Measurements from ENCODE around the gene HACL1.

The HACL1 gene

DNA sequence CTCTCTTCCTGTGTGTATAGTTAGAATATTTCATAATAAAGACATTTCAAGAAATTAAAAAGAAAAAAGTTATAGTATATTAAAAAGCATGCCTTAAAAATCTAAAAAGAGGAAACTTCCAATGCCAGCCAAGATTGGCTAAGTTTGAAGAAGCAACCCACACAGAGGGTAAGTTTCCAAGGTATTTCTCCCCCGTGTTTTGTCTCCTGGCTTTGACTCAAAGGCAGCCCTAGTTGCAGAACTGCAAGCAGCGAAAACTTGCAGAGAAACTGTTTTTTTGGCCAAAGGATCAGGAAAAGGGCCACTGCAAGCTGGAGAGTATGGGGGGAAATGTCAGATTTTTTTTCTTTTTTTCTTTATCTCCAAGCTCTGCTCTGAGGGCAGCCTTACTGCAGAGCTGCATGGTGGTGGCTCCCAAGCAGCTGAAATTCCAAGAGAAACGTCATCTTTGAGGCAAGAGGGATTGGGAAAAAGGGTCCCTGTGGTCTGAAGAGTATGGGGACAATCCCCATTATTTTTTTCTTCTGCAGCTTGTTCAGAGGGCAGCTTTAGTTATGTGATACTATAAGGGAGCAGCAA is 23.0 kb downstream of the HACL1 start:
- H3K27me3 ChIP-seq (ENCODE audit: insufficient read depth, low read length) = no peaks in the 10 kb centered on the region
- H3K9me3 ChIP-seq (ENCODE audit: insufficient read depth, low read depth, low read length) = no peaks in the 10 kb centered on the region
- no peak overlapping the region for H3K4me3 ChIP-seq (ENCODE audit: low read length)
- H3K9ac ChIP-seq (ENCODE audit: low read depth, low read length) = no peak overlapping the region
- 94% methylated on average over 3 of the region's 3 CpGs for WGBS
- H3K27ac ChIP-seq (ENCODE audit: low read depth, low read length) = no peak overlapping the region
- no peaks in the 10 kb centered on the region for H3K4me1 ChIP-seq (ENCODE audit: insufficient read depth, low read length)
- peaks cover 74% of the 10 kb centered on the region for H3K36me3 ChIP-seq (ENCODE audit: insufficient read depth, low read length)

DNA sequence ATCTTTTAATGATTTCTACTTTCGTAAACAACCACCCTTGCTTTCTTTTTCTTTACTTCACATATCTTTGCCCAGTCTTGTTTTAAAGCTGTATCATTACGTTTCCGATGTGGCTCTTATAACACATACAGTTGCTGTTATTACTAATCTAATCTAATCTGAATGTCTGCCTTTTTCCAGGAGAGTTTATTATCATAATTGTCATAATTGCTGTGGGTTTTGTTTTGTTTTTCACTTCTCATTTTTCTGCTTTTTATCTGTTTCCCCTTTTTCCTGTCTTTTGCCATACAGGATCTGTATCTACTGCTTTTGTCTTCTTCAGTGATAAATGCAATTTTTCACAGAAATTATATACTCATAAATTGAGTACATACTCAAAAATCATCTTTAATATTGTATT is 24.9 kb downstream of the HACL1 start:
- Histone ChIP-seq H3K27ac (ENCODE audit: low read depth, low read length) (no peak overlapping the region), H3K36me3 (ENCODE audit: insufficient read depth, low read length) (peaks cover 70% of the 10 kb centered on the region), H3K4me3 (ENCODE audit: low read length) (no peak overlapping the region), H3K9ac (ENCODE audit: low read depth, low read length) (no peak overlapping the region), H3K4me1 (ENCODE audit: insufficient read depth, low read length) (no peaks in the 10 kb centered on the region), H3K27me3 (ENCODE audit: insufficient read depth, low read length) (no peaks in the 10 kb centered on the region), H3K9me3 (ENCODE audit: insufficient read depth, low read depth, low read length) (no peaks in the 10 kb centered on the region)
- WGBS = 98% methylated on average over 3 of the region's 3 CpGs

- peaks cover 75% of the 10 kb centered on the region for H3K36me3 ChIP-seq (ENCODE audit: insufficient read depth, low read length)
- 95% methylated on average over 5 of the region's 5 CpGs for WGBS
- no peaks in the 10 kb centered on the region for H3K4me1 ChIP-seq (ENCODE audit: insufficient read depth, low read length)
- no peaks in the 10 kb centered on the region for H3K27me3 ChIP-seq (ENCODE audit: insufficient read depth, low read length)
- H3K9me3 ChIP-seq (ENCODE audit: insufficient read depth, low read depth, low read length) = no peaks in the 10 kb centered on the region
- no peak overlapping the region for H3K9ac ChIP-seq (ENCODE audit: low read depth, low read length)
- no peak overlapping the region for H3K4me3 ChIP-seq (ENCODE audit: low read length)
- no peak overlapping the region for H3K27ac ChIP-seq (ENCODE audit: low read depth, low read length)
Observed at GRCh38 chr3:15575446-15575845, 25.9 kb downstream of the HACL1 start.

DNA sequence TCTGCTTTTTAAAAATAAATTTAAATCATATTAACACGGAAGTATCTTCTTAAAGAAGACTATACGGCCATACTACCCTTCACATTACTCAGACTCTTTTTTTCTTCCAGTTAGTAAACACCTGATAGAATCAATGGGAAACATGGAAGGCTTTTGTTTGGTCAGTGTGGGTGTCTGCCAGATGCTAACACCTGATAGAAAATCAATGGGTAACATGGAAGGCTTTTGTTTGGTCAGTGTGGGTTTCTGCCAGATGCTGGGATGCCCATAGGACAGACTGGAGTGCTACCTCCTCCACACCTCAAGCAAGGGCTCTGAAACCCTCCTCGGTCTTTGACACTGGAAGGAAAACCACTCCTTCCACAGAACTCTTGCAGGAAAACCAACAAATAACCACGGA is 29.2 kb downstream of the HACL1 start:
- H3K9me3 ChIP-seq (ENCODE audit: insufficient read depth, low read depth, low read length) = no peaks in the 10 kb centered on the region

GRCh38 chr3:15563190-15563589 is 38.2 kb downstream of the HACL1 start:
- H3K4me3 ChIP-seq (ENCODE audit: low read length) = no peak overlapping the region
- no peaks in the 10 kb centered on the region for H3K27me3 ChIP-seq (ENCODE audit: insufficient read depth, low read length)
- no peaks in the 10 kb centered on the region for H3K4me1 ChIP-seq (ENCODE audit: insufficient read depth, low read length)
- H3K9ac ChIP-seq (ENCODE audit: low read depth, low read length) = no peak overlapping the region
- no peak overlapping the region for H3K27ac ChIP-seq (ENCODE audit: low read depth, low read length)
- peaks cover 83% of the 10 kb centered on the region for H3K36me3 ChIP-seq (ENCODE audit: insufficient read depth, low read length)
- no peaks in the 10 kb centered on the region for H3K9me3 ChIP-seq (ENCODE audit: insufficient read depth, low read depth, low read length)
- 100% methylated on average over 1 of the region's 1 CpG for WGBS

More for the DNA sequence above, 29.2 kb downstream of the HACL1 start:
- Histone ChIP-seq H3K4me1 (ENCODE audit: insufficient read depth, low read length) (no peaks in the 10 kb centered on the region), H3K27ac (ENCODE audit: low read depth, low read length) (no peak overlapping the region), H3K9ac (ENCODE audit: low read depth, low read length) (no peak overlapping the region), H3K4me3 (ENCODE audit: low read length) (no peak overlapping the region), H3K36me3 (ENCODE audit: insufficient read depth, low read length) (peaks cover 76% of the 10 kb centered on the region), H3K27me3 (ENCODE audit: insufficient read depth, low read length) (no peaks in the 10 kb centered on the region)
- WGBS = 81% methylated on average over 2 of the region's 4 CpGs

DNA sequence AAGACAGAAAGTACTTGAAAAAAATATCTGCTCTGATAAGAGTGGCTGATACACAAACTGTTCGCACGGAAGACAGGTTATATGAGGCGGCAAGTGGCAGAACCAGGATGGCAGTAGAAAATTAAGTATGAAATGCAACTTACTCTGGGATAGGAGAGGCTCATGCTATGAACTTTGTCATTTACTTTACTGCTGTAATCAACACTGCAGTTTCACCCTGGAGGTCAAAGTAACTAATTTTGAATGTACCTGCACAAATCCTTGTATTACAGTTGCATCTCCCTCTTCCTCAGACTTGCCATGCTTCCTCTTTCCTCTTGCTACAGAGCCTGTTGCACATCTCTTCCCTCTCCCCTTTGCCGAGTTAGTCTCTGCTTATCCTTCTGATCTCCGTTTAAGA is 38.8 kb downstream of the HACL1 start:
- peaks cover 77% of the 10 kb centered on the region for H3K36me3 ChIP-seq (ENCODE audit: insufficient read depth, low read length)

DNA sequence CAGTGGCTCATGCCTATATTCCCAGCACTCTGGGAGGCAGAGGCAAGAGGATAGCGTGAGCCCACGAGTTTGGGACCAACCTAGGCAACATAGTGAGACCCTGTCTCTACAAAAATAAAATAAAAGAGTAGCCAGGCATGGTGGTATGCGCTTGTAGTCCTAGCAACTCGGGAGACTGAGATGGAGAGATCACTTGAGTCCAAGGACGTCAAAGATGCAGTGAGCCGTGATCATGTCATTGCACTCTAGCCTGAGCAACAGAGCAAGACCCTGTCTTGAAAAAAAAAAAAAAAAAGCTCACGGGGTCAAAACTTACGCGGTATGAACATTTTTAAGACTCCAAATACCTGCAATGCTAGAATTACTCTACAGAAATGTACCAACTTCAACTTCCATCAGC is 42.8 kb downstream of the HACL1 start:
- no peaks in the 10 kb centered on the region for H3K9me3 ChIP-seq (ENCODE audit: insufficient read depth, low read depth, low read length)
- H3K4me1 ChIP-seq (ENCODE audit: insufficient read depth, low read length) = no peaks in the 10 kb centered on the region
- no peak overlapping the region for H3K27ac ChIP-seq (ENCODE audit: low read depth, low read length)
- no peaks in the 10 kb centered on the region for H3K27me3 ChIP-seq (ENCODE audit: insufficient read depth, low read length)
- WGBS = 94% methylated on average over 9 of the region's 9 CpGs
- peaks cover 39% of the 10 kb centered on the region for H3K36me3 ChIP-seq (ENCODE audit: insufficient read depth, low read length)
- H3K9ac ChIP-seq (ENCODE audit: low read depth, low read length) = no peak overlapping the region
- H3K4me3 ChIP-seq (ENCODE audit: low read length) = no peak overlapping the region

More for the DNA sequence above, 38.8 kb downstream of the HACL1 start:
- no peak overlapping the region for H3K9ac ChIP-seq (ENCODE audit: low read depth, low read length)
- H3K9me3 ChIP-seq (ENCODE audit: insufficient read depth, low read depth, low read length) = no peaks in the 10 kb centered on the region
- H3K4me3 ChIP-seq (ENCODE audit: low read length) = no peak overlapping the region
- H3K4me1 ChIP-seq (ENCODE audit: insufficient read depth, low read length) = no peaks in the 10 kb centered on the region
- WGBS = 94% methylated on average over 5 of the region's 5 CpGs
- no peak overlapping the region for H3K27ac ChIP-seq (ENCODE audit: low read depth, low read length)
- H3K27me3 ChIP-seq (ENCODE audit: insufficient read depth, low read length) = no peaks in the 10 kb centered on the region

DNA sequence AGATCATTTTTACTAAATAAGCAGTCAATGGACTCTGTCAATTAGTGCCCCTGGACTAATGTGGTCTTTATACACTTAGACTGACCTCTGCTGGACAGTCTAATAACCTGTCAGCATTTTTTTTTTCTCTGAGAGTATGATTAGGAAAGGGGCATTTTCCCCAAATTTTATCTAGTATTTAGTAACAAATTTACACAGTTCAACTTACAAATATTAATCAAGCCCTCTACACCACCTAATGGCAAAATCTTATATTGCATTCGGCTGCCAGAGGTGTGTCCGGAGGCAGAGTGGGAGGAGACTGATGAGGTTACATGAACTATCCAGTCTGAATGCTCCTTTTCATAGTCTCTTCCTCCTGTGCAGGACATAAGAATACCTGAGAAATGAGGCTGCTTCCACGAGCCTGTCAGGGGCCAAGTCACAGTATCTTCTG is 43.8 kb downstream of the HACL1 start:
- 37% methylated on average over 3 of the region's 3 CpGs for WGBS
- H3K9ac ChIP-seq (ENCODE audit: low read depth, low read length) = no peak overlapping the region
- H3K4me1 ChIP-seq (ENCODE audit: insufficient read depth, low read length) = no peaks in the 10 kb centered on the region

DNA sequence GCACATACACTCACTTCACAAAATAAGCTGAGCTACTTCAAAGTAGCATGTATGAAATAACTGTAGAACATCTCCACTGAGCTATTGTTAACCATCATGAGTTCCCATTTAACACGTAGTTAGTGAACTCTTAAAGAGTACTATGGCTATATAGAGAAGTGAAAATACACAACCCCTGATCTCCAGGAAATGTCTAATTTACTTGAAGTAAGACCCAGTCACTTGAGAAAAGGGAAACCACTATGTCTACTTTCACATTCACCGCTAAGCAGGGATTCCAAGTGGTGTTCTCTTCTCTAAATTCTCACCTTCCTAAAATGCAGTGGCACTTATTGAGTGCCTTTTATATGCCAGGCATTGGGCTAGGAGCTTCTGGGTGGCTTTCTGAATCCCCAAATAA is 44.9 kb downstream of the HACL1 start:
- Histone ChIP-seq H3K36me3 (ENCODE audit: insufficient read depth, low read length) (peaks cover 19% of the 10 kb centered on the region), H3K9me3 (ENCODE audit: insufficient read depth, low read depth, low read length) (no peaks in the 10 kb centered on the region), H3K4me1 (ENCODE audit: insufficient read depth, low read length) (no peaks in the 10 kb centered on the region), H3K27ac (ENCODE audit: low read depth, low read length) (no peak overlapping the region), H3K4me3 (ENCODE audit: low read length) (no peak overlapping the region), H3K9ac (ENCODE audit: low read depth, low read length) (no peak overlapping the region), H3K27me3 (ENCODE audit: insufficient read depth, low read length) (no peaks in the 10 kb centered on the region)
- 100% methylated on average over 1 of the region's 2 CpGs for WGBS

More for the DNA sequence above, 43.8 kb downstream of the HACL1 start:
- Histone ChIP-seq H3K4me3 (ENCODE audit: low read length) (no peak overlapping the region), H3K27ac (ENCODE audit: low read depth, low read length) (no peak overlapping the region), H3K36me3 (ENCODE audit: insufficient read depth, low read length) (peaks cover 29% of the 10 kb centered on the region), H3K9me3 (ENCODE audit: insufficient read depth, low read depth, low read length) (no peaks in the 10 kb centered on the region), H3K27me3 (ENCODE audit: insufficient read depth, low read length) (no peaks in the 10 kb centered on the region)

GRCh38 chr3:15553749-15554148 is 47.6 kb downstream of the HACL1 start:
- no peak overlapping the region for H3K27ac ChIP-seq (ENCODE audit: low read depth, low read length)
- no peaks in the 10 kb centered on the region for H3K4me1 ChIP-seq (ENCODE audit: insufficient read depth, low read length)
- H3K36me3 ChIP-seq (ENCODE audit: insufficient read depth, low read length) = no peaks in the 10 kb centered on the region
- WGBS = 85% methylated on average over 3 of the region's 3 CpGs
- H3K9ac ChIP-seq (ENCODE audit: low read depth, low read length) = no peak overlapping the region
- H3K27me3 ChIP-seq (ENCODE audit: insufficient read depth, low read length) = no peaks in the 10 kb centered on the region
- no peaks in the 10 kb centered on the region for H3K9me3 ChIP-seq (ENCODE audit: insufficient read depth, low read depth, low read length)
- H3K4me3 ChIP-seq (ENCODE audit: low read length) = no peak overlapping the region

DNA sequence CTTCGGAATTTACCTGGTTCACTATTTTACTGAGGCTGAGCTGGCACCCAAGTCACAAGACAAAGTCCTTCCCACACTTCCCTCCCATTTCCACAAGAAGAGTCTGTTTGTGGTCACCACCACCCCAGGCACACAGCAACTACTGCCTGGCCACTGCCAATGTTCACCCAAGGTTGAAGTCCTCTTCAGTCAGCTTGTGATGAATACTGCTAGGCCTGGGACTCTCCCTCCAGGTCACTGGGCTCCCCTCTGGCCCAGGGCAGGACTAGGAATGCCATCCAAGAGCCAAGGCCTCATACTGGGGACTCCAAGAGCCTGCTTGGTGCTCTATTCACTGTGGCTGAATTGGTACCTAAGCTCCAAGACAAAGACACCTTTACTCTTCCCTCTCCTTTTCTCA is 49.5 kb downstream of the HACL1 start:
- no peaks in the 10 kb centered on the region for H3K4me1 ChIP-seq (ENCODE audit: insufficient read depth, low read length)
- no peak overlapping the region for H3K4me3 ChIP-seq (ENCODE audit: low read length)
- no peak overlapping the region for H3K27ac ChIP-seq (ENCODE audit: low read depth, low read length)
- WGBS = 96% methylated on average over 1 of the region's 1 CpG
- no peaks in the 10 kb centered on the region for H3K9me3 ChIP-seq (ENCODE audit: insufficient read depth, low read depth, low read length)
- no peaks in the 10 kb centered on the region for H3K36me3 ChIP-seq (ENCODE audit: insufficient read depth, low read length)
- H3K27me3 ChIP-seq (ENCODE audit: insufficient read depth, low read length) = no peaks in the 10 kb centered on the region
- no peak overlapping the region for H3K9ac ChIP-seq (ENCODE audit: low read depth, low read length)

DNA sequence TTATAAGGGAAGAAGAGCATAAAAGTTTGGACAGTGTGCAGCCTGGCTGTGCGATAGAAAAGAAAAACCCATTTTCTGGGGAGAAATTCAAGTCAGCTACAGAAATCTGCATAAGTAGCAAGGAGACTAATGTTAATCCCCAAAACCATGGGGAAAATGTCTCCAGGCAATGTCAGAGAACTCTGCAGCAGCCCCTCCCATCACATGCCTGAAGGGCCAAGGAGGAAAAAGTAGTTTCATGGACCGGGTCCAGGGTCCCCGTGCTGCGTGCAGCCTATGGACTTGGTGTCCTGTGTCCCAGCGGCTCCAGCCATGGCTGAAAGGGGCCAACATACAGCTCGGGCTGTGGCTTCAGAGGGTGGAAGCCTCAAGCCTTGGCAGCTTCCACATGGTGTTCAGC is 51.5 kb downstream of the HACL1 start:
- Histone ChIP-seq H3K27ac (ENCODE audit: low read depth, low read length) (no peak overlapping the region), H3K4me1 (ENCODE audit: insufficient read depth, low read length) (no peaks in the 10 kb centered on the region), H3K9ac (ENCODE audit: low read depth, low read length) (no peak overlapping the region), H3K4me3 (ENCODE audit: low read length) (no peak overlapping the region), H3K36me3 (ENCODE audit: insufficient read depth, low read length) (no peaks in the 10 kb centered on the region), H3K27me3 (ENCODE audit: insufficient read depth, low read length) (no peaks in the 10 kb centered on the region), H3K9me3 (ENCODE audit: insufficient read depth, low read depth, low read length) (no peaks in the 10 kb centered on the region)
- 87% methylated on average over 6 of the region's 6 CpGs for WGBS

All from HUES64 (cell line).